ENCODE measurements around the gene TERB1.

The TERB1 gene, protein sequence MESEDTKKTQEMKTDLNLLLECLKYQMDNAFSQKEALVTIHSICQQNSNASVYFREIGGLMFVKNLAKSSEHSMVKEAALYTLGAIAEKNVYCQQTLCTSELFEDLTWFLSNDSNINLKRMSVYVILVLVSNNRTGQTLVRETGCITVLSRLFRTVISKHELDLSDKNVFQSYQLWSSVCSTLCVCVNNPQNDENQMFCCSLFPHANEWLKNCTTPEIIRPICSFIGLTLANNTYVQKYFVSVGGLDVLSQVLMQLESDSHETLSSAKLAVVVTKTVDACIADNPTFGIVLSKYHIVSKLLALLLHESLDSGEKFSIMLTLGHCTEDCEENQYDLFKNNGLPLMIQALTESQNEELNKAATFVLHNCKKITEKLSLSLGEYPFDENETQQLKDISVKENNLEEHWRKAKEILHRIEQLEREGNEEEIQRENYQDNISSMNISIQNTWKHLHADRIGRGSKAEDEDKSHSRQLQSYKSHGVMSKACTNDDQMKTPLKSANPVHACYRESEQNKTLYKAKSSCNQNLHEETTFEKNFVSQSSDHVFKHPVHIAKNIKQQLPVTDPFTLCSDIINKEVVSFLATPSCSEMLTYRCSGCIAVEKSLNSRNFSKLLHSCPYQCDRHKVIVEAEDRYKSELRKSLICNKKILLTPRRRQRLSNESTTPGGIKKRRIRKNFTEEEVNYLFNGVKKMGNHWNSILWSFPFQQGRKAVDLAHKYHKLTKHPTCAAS
- total RNA-seq: 0 to 0.54 (median 0.23) reads per million in 4 experiments

- DNase-seq: no peak
Measured at GRCh38 chr16:66801320-66802105, at the start of gene TERB1. Gene TERB1, minus strand, starts transcription at chr16:66801584. Its CDS starts 4,786 bp downstream, at chr16:66796798.

- DNase-seq: no peak
Measured at GRCh38 chr16:66850115-66850815, 48.9 kb upstream of the TERB1 start.

DNA sequence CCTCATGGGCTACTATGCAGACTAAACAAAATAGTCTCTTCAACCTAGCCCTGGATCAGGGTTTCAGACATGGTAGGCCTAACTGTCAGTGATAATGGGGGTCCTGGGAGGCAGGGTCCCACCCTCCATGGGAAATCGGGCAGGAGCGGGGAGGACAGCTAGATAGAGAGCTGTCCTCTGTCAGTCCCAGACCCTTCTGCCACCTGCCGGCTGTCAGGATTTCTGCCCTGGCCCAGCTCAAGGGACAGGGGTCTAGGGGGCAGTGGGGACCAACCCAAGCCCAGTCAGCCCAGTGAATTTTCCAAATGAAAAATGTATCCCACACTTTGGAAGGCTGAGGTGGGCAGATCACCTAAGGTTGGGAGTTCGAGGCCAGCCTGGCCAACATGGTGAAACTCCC, 48.2 kb upstream of the TERB1 start:
- no peak for DNase-seq

GRCh38 chr16:66849021-66849420, 47.6 kb upstream of the TERB1 start:
- no peak for DNase-seq

DNA sequence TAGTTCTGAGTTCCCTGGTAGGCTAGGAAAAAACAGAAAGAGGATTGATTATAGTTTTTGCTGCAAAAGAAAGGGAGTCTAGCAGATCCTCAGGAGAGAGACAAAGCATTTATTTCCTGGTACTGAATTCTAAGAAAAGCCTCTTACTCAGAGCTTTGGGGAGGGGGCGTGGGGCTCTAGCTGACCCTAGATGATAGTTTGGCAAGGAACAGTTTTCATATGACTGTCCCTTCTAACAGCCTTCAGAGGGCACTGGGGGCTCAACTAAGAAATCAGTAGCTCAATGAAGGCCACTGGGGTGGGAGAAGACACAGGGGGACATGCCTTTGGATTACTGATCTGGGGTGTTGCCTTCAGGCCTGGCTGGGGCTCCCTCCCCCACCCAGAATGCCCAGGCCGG, 46.8 kb upstream of the TERB1 start:
- no peak for DNase-seq

GRCh38 chr16:66847533-66848067, 46.2 kb upstream of the TERB1 start:
- DNase-seq: no peak

- no peak for DNase-seq
Measured at GRCh38 chr16:66846831-66847230, 45.4 kb upstream of the TERB1 start.

DNA sequence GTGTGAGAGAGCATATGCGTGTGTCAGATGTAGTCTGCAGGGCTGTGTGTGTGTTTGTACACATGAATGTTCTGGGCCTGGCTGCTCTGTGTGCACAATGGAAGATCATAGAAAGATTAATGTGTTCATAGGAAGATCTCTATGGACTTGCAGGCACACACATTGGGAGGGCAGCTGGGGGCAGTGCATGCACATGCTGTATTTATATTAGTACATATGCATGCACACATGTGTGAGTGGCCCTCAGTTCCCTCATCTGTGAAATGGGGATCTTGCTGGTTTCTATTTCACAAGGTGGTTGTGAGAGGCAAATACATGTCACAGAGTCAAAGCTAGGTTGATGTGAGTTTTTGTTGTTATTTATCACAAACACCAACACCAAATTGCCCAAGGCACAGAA, 44.9 kb upstream of the TERB1 start:
- no peak for DNase-seq

DNA sequence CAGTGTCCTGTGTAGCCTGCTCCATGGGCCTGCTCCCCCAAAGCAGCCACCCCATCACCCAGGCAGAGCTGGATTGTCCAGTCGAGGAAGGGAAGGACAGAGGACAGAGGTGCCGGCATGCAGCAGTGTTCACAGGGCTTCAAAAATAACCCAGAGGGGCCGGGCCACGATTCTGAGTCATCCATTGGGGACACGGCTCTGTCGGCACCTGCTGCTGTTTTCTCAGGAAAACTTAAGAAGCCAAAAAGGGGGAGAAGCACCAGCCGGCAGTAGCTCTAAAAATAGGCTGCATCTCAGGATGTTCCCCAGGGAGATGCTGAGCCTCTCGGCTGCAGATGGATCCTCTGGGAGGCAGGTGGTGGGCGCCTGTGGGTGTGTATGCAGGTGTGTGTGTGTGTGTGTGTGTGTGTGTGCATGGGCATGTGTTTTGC, 44.4 kb upstream of the TERB1 start:
- no peak for DNase-seq

- DNase-seq: no peak
Measured at GRCh38 chr16:66845080-66845410, 43.7 kb upstream of the TERB1 start.

- DNase-seq: no peak
Measured at GRCh38 chr16:66844342-66845079, 43.1 kb upstream of the TERB1 start, which contains the start of gene CA7. Gene CA7, plus strand, starts transcription at chr16:66844414. Its CDS starts 74 bp downstream, at chr16:66844488.

- DNase-seq: no peak
Measured at GRCh38 chr16:66844009-66844341, 42.6 kb upstream of the TERB1 start.

- DNase-seq: no peak
Measured at GRCh38 chr16:66843191-66843590, 41.8 kb upstream of the TERB1 start.

GRCh38 chr16:66842765-66843164, 41.4 kb upstream of the TERB1 start:
- DNase-seq: no peak

DNA sequence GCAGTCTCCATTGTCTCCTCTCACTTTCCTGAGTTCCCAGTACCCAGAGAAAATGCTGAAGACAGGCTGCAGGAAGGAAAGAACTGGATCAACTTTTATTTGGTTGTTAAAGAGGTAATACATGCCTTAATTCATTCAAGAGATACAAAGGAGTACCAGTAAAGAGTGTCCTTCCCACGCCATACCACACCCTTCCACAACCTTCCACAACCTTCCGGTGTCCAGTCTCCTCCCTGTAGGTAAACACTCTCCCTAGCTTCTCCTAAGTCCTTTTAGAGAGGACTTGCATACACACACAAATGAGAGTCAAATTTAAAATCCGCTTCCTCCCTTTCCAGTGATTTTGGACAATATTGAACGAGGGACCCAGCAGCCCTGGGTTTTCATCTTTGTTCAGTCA, 40.0 kb upstream of the TERB1 start:
- no peak for DNase-seq

- DNase-seq: no peak
Measured at GRCh38 chr16:66840883-66841282, 39.5 kb upstream of the TERB1 start.

DNA sequence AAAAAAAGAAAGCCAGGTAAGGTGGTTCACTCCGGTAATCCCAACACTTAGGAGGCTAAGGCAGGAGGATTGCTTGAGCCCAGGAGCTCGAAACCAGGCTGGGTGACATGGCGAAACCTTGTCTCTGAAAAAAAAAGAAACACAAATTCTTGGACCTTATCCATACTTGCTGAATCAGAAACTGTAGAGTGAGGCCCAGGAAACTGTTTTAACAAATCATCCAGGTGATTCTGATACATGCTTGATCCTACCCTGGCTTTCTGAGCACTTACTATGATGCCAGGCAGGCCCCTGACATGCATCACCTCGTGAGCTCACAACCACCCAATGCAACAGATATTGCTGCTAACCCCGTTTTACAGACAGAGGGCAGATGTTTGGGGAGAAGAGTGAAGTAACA, 33.4 kb upstream of the TERB1 start:
- DNase-seq: no peak

GRCh38 chr16:66832661-66833305, 31.4 kb upstream of the TERB1 start:
- DNase-seq: no peak

GRCh38 chr16:66832190-66832589, 30.8 kb upstream of the TERB1 start:
- no peak for DNase-seq

GRCh38 chr16:66830422-66831404, 29.3 kb upstream of the TERB1 start, which contains the start of gene NAE1:
Gene NAE1, minus strand, starts transcription at chr16:66830976. Its CDS starts 77 bp downstream, at chr16:66830899.
- peak; percentile 81 for DNase-seq

All from effector CD8-positive, alpha-beta T cell (primary cell).